ENCODE data around the gene TREM2.

- TF ChIP-seq CTCF (IDR thresholded peaks at IDR 0.05) (no peak), POLR2A (IDR thresholded peaks at IDR 0.05) (no peak)
These were observed 16.2 kb upstream of the TREM2 start for GRCh38 chr6:41179163-41179562.
